T-helper 2 cell treated with Interferon-gamma antibody and Interleukin-4, amounts not matched to agents 5 μg/mL and 100 μg/mL, for 36 hours (primary cell): ENCODE data around the gene HTR6.

ENCODE experiments used
- DNase-seq: peaks from one replicate; pipeline ENCODE4 v3.0.0; 2021; ENCODE audit warnings: low spot score
- H3K27ac Mint-ChIP-seq: one replicate; pipeline ENCODE4 v1.8.0; 2021; ENCODE audit warnings: mild to moderate bottlenecking, mixed read lengths
- H3K27me3 Mint-ChIP-seq: one replicate; pipeline ENCODE4 v1.8.0; 2021; ENCODE audit warnings: low read depth, mixed read lengths
- H3K36me3 Mint-ChIP-seq: one replicate; pipeline ENCODE4 v1.8.0; 2021; ENCODE audit warnings: low read depth, mixed read lengths
- H3K4me1 Mint-ChIP-seq: one replicate; pipeline ENCODE4 v1.8.0; 2021; ENCODE audit warnings: low read depth, mixed read lengths
- H3K4me3 Mint-ChIP-seq: one replicate; pipeline ENCODE4 v1.8.0; 2022; ENCODE audit warnings: mild to moderate bottlenecking, moderate library complexity, mixed read lengths
- H3K9me3 Mint-ChIP-seq: one replicate; pipeline ENCODE4 v1.8.0; 2021; ENCODE audit warnings: mixed read lengths

Gene HTR6

DNA sequence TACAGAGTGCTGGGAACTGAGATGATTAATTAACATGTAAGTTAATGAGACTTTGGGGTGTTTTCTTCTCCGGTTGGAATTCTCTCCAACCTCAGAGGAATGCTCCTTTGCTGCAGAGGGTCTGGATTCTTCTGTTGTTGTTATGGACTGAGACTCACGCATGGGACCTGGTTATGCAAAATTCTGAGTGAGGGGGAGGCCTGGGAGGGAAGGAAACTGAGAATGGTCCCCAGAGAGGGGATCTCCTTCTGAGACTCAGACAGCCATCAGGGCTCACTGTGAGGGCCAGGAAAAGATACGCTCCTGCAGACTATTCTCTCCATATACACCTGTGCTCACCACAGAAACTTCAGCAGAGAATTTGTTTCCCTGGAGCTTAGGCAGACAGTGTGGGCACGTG is 56.3 kb downstream of the HTR6 start:
- no peak overlapping the region for H3K27ac Mint-ChIP-seq
- H3K36me3 Mint-ChIP-seq = no peaks in the 10 kb centered on the region
- no peak overlapping the region for H3K4me3 Mint-ChIP-seq
- no peak for DNase-seq
- no peaks in the 10 kb centered on the region for H3K27me3 Mint-ChIP-seq
- H3K9me3 Mint-ChIP-seq = no peaks in the 10 kb centered on the region
- H3K4me1 Mint-ChIP-seq = no peaks in the 10 kb centered on the region

- H3K9me3 Mint-ChIP-seq = no peaks in the 10 kb centered on the region
Measured at GRCh38 chr1:19723874-19724273, 59.2 kb downstream of the HTR6 start.

GRCh38 chr1:19725606-19726005 is 60.9 kb downstream of the HTR6 start:
- no peak overlapping the region for H3K4me3 Mint-ChIP-seq
- H3K4me1 Mint-ChIP-seq = no peaks in the 10 kb centered on the region
- H3K36me3 Mint-ChIP-seq = peaks cover 6% of the 10 kb centered on the region
- H3K27ac Mint-ChIP-seq = no peak overlapping the region
- no peak for DNase-seq
- peaks cover 8% of the 10 kb centered on the region for H3K9me3 Mint-ChIP-seq
- H3K27me3 Mint-ChIP-seq = no peaks in the 10 kb centered on the region

More at GRCh38 chr1:19723874-19724273, 59.2 kb downstream of the HTR6 start:
- no peak overlapping the region for H3K27ac Mint-ChIP-seq
- DNase-seq = no peak
- H3K27me3 Mint-ChIP-seq = no peaks in the 10 kb centered on the region
- H3K4me3 Mint-ChIP-seq = no peak overlapping the region
- H3K36me3 Mint-ChIP-seq = no peaks in the 10 kb centered on the region
- no peaks in the 10 kb centered on the region for H3K4me1 Mint-ChIP-seq

GRCh38 chr1:19728413-19729145 is 63.9 kb downstream of the HTR6 start:
- H3K9me3 Mint-ChIP-seq = peaks cover 10% of the 10 kb centered on the region
- H3K4me1 Mint-ChIP-seq = no peaks in the 10 kb centered on the region
- no peak overlapping the region for H3K27ac Mint-ChIP-seq
- H3K27me3 Mint-ChIP-seq = no peaks in the 10 kb centered on the region
- H3K36me3 Mint-ChIP-seq = peaks cover 7% of the 10 kb centered on the region
- no peak overlapping the region for H3K4me3 Mint-ChIP-seq
- DNase-seq = no peak

DNA sequence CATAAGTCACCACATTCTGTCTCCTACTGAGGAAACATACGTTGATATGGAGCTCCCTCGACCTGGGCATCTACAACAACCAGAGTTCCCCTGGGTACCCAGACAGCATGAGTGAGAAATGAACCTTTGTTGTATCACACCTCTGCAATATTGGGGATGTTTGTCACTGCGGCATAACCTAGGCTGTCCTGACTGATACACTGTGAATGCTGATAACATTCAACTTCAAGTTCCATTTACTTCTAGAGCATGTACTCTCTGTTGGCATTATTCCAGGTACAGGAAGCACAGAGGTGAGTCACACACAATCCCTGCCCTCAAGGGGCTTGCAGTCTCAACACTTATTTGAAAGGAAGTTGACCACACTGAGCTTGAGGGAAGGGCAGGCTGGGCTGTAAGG is 65.6 kb downstream of the HTR6 start:
- no peak for DNase-seq
- Mint-ChIP-seq H3K27me3 (no peaks in the 10 kb centered on the region), H3K36me3 (peaks cover 7% of the 10 kb centered on the region), H3K9me3 (peaks cover 10% of the 10 kb centered on the region), H3K27ac (no peak overlapping the region), H3K4me3 (no peak overlapping the region), H3K4me1 (no peaks in the 10 kb centered on the region)
